Measurements from ENCODE around the gene CAT. TPM values are rescaled to one million over a fixed set of nuclear protein-coding genes. Genes with fewer than 3 reads are reported as not detected.

CAT gene
- total RNA-seq, 1 donor from 2014 or later = 259 TPM

DNA sequence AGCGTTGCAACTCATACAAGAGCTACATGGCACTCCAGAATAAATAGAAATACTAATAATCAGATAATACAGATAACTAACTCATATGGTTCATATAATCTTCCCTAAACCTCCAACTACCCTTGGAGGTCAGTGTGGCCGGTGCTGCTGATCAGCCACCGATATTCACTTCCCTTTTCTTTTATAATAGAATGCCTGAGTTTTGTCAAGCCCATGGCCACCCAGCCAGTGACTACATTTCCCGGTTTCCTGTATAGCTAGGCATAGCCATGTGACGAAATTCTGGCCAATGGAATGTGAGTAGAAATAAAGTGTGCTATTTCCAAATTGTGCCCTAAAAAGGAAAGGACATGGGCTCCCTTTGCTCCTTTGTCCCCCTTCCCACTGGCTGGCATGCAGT lies 5.9 kb upstream of the CAT start:
- ATAC-seq = peak; percentile 12 to 37

DNA sequence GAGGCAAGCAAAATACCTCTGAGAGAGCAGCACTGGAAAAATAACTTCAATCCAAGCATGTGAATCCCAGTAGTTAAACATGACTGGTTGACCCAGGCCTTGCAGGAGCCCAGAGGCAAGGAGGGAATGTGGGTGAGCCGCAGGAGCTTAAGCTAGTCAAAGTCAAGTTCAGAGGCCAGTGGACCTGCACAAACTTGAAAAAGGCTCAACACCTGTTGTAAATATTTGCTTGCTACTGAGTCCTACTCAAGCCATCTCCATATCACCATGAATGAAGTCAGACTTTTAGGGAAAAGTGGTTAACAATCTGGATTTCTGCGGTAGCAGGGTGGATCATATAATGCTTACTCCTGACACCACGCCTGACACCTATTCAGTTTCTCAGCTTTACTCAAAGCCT lies 4.8 kb upstream of the CAT start:
- H3K27me3 ChIP-seq (ENCODE audit: low read depth) = no peaks in the 10 kb centered on the region
- H3K9me3 ChIP-seq = no peaks in the 10 kb centered on the region
- no peaks in the 10 kb centered on the region for H3K36me3 ChIP-seq
- intact Hi-C loops (cut with DNase I) = no loop called here
- no peak for TF ChIP-seq CTCF (IDR thresholded peaks at IDR 0.05)
- no peak overlapping the region for H3K4me3 ChIP-seq
- no peak overlapping the region for H3K27ac ChIP-seq
- peak in 1 of 2 donors; percentile 3 for ATAC-seq
- DNase-seq = no peak
- H3K4me1 ChIP-seq = peaks cover 17% of the 10 kb centered on the region

More for the DNA sequence above, 5.9 kb upstream of the CAT start:
- no peaks in the 10 kb centered on the region for H3K36me3 ChIP-seq
- H3K4me1 ChIP-seq = peaks cover 16% of the 10 kb centered on the region
- H3K9me3 ChIP-seq = no peaks in the 10 kb centered on the region
- intact Hi-C loops (cut with DNase I) = no loop called here
- H3K27ac ChIP-seq = no peak overlapping the region
- no peak overlapping the region for H3K4me3 ChIP-seq
- no peak for TF ChIP-seq CTCF (IDR thresholded peaks at IDR 0.05)
- no peaks in the 10 kb centered on the region for H3K27me3 ChIP-seq (ENCODE audit: low read depth)
- no peak for DNase-seq

DNA sequence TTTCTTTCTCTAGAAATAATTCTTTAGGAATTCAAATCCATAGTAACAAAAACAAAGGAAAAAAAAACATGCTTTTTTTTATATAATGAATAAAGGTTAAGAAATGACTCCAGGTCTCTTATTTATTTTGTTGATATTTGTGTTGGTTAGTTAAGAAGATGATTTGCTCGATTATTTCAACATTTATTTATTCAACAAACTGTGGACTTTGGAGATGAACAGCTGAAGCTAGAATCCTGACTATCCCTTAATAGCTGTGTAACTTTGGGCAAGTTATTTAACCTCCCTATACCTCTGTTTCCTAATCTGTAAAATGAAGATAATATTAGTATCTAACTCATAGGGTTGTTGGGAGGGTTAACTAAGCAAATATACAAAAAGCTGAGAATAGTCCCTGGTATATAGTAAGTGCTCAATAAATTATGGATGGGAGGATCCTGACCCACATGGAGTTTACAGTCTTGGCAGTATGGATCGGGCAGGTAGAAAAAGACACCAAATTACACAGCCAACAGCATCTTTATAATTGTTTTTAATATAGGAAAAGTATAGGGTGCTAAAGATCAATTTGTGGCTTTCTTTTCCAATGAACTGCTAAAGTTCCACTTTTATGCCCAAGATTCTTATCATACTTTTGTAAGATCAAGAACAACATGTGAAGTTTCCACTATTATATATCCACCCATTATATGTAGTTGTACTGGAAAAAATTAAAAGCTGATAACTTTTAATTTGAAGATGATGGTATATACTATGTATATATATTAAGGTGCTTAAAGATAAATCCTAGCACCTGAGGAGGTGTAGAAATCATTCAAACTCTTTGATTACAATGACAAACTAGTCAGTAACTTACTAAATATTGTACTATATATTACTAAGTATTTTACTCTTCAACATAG lies 1.3 kb upstream of the CAT start:
- Histone ChIP-seq H3K36me3 (no peaks in the 10 kb centered on the region), H3K9me3 (no peaks in the 10 kb centered on the region), H3K4me1 (peaks cover 41% of the 10 kb centered on the region), H3K4me3 (peak overlapping the region; percentile 76), H3K27me3 (ENCODE audit: low read depth) (no peaks in the 10 kb centered on the region), H3K27ac (peak overlapping the region; percentile 95)
- DNase-seq (no peak), ATAC-seq (no peak)
- intact Hi-C loops (cut with DNase I) = no loop called here
- TF ChIP-seq CTCF (IDR thresholded peaks at IDR 0.05) = no peak

DNA sequence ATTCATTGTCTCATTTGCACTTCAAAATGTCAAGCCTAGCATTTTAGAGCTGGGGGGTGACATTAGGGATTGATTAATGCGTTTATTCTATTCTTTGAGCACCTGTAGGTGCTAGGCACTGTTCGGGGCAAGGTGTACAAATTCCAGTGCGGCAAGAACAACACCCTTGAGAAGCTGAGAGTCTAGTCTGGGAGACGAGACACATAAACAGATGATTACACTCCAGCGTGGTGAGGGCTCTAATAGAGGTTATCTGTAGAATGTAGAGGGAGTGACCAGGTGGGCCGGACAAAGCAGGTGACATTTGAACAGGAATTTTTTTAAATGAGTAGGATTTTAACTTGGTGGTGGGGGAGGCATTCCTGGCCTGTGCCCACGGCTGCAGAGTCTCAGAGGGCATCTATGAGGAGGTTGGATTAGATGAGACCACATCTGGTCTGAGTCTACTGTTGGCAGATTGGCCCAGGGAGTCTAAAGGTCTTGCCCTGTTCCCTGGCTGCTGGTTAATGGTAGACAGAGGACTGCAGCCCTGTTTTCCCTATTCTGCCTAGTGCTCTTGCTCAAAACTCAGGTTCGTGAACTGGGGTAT lies 970 bp downstream of the CAT start:
- DNase-seq (no peak), ATAC-seq (peak; percentile 4 to 58)
- Histone ChIP-seq H3K9me3 (no peaks in the 10 kb centered on the region), H3K27me3 (ENCODE audit: low read depth) (no peaks in the 10 kb centered on the region), H3K36me3 (no peaks in the 10 kb centered on the region), H3K4me3 (peak overlapping the region; percentile 76), H3K27ac (peak overlapping the region; percentile 95), H3K4me1 (peaks cover 64% of the 10 kb centered on the region)
- no peak for TF ChIP-seq CTCF (IDR thresholded peaks at IDR 0.05)
- intact Hi-C loops (cut with DNase I) = no loop called here

DNA sequence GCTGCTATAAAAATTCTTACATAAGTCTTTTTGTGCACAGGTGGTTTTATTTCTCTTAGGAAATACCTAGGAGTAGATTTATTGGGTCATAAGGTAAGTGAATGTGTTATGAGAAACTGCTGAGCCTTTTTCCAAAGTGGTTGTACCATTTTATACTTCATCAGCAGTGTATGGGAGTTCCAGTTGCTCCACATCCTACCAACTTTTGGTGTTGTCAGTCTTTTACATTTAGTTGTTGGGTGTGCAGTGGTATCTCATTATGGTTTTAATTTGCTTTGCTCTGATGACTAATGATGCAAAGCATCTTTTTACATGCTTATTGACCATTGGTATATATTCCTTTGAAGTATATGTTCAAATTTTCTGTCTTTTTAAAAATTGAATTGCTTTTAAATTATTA lies 3.1 kb downstream of the CAT start:
- ATAC-seq (no peak), DNase-seq (no peak)
- TF ChIP-seq CTCF (IDR thresholded peaks at IDR 0.05) = no peak
- intact Hi-C loops (cut with DNase I) = no loop called here
- H3K36me3 ChIP-seq = no peaks in the 10 kb centered on the region
- H3K4me1 ChIP-seq = peaks cover 80% of the 10 kb centered on the region
- H3K9me3 ChIP-seq = no peaks in the 10 kb centered on the region
- H3K27ac ChIP-seq = no peak overlapping the region
- H3K27me3 ChIP-seq (ENCODE audit: low read depth) = no peaks in the 10 kb centered on the region
- no peak overlapping the region for H3K4me3 ChIP-seq
